Activated T-cell treated with anti-CD3 and anti-CD28 coated beads, Interleukin-2, amount 50 U/mL, for 1 hour (primary cell): ENCODE measurements around the gene ANKRD30B.
"Not testable (repeated sequence)": the region's sequence is repeated elsewhere in the genome, so short reads cannot be mapped to it uniquely, and the experiment has no call there.

ENCODE experiments used
- DNase-seq: peaks from one replicate; pipeline ENCODE4 v3.0.0-alpha.2; 2020

The ANKRD30B gene, protein sequence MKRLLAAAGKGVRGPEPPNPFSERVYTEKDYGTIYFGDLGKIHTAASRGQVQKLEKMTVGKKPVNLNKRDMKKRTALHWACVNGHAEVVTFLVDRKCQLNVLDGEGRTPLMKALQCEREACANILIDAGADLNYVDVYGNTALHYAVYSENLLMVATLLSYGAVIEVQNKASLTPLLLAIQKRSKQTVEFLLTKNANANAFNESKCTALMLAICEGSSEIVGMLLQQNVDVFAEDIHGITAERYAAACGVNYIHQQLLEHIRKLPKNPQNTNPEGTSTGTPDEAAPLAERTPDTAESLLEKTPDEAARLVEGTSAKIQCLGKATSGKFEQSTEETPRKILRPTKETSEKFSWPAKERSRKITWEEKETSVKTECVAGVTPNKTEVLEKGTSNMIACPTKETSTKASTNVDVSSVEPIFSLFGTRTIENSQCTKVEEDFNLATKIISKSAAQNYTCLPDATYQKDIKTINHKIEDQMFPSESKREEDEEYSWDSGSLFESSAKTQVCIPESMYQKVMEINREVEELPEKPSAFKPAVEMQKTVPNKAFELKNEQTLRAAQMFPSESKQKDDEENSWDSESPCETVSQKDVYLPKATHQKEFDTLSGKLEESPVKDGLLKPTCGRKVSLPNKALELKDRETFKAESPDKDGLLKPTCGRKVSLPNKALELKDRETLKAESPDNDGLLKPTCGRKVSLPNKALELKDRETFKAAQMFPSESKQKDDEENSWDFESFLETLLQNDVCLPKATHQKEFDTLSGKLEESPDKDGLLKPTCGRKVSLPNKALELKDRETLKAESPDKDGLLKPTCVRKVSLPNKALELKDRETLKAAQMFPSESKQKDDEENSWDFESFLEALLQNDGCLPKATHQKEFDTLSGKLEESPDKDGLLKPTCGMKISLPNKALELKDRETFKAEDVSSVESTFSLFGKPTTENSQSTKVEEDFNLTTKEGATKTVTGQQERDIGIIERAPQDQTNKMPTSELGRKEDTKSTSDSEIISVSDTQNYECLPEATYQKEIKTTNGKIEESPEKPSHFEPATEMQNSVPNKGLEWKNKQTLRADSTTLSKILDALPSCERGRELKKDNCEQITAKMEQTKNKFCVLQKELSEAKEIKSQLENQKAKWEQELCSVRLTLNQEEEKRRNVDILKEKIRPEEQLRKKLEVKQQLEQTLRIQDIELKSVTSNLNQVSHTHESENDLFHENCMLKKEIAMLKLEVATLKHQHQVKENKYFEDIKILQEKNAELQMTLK (N-terminal part only)

DNA sequence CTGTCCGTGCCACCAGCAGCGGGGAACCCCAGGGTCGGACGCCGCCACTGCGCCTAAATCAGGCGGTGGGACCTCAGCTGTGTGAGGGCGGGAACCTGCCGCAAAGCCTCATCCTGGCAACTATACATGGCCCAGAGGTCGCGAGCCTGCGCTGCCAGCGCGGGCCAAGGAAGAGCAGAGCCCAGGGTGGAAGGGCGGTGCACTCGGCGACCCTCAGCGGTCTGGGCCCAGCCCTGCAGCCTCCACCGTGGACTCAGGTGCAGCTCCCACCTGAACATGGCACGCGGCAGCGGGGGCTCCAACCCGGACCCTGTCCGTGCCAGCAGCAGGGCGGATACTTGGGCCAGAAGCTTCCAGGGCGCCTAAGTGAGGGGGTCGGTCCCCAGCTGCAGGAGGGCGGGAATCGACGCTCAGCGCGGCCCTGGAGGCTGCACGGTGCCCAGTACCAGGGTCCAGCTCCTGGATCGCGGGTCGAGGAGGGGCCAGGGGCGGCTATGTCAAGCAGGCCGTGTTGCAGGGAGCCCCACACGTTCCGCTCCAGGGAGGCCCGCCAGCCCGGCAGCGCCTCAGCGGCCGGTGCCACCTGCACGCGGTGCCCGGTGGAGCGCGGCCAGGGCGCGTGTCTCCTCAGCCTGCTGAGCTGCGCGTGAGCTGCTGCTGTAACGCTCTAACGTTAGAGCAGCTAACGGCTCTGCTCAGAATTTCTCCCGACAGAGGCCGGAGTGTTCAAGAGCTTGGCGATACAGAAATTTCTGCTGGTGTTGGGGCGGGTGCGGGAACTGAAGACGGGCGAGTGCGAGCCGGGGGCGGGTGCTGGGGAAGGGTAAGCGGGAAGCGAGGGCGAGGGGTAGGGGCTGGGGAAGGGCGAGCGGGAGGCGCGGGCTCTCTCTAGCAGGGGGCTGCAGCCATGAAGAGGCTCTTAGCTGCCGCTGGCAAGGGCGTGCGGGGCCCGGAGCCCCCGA lies at the start of gene ANKRD30B:
Gene ANKRD30B (plus strand): TSS at position 660 of the 962 bp plus-strand sequence. CDS start 248 bp downstream, at position 908.
- DNase-seq: no peak

DNA sequence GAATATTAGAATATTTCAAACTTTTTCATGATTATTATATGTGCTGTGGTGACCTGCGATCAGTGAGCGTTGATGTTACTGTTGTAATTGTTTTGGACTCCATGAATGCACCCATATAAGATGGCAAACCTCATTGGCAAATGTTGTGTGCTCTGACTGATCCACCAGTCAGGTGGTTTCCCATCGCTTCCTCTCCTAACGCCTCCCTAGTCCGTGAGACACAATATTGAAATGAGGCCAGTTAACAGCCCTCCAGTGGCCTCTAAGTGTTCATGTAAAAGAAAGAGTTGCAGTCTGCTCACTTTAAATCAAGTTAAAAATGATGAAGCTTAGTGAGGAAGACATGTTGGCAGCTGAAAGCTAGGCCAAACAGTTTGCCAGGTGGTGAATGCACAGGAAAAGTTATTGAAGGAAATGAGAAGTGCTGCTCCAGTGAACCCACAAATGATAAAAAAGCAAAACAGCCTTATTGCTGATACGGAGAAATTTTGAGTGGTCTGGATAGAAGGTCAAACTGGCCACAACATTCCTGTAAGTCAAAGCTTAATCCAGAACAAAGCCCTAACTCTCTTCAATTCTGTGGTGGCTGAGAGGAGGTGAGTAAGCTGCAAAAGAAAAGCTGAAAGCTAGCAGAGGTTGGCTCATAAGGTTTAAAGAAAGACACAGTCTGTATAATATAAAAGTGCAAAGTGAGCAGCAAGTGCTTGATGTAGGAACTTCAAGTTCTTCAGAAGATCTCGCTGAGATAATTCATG lies 46.5 kb upstream of the ANKRD30B start:
- DNase-seq: not testable (repeated sequence)

DNA sequence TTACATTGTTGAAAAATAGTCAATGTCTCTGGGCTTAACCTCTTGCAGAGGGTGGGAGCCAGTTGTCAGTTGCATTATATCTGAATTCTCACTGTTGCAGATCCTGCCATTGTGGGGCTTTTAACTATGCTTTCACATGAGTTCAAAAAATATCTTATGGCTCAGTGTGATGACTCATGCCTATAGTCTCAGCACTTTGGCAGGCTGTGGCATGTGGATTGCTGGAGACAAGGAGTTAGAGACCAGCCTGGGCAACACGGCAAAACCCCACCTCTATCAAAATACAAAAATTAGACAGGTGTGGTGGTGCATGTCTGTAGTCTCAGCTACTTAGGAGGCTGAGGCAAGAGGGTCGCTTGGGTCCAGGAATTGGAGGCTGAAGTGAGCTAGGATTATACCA lies 38.2 kb upstream of the ANKRD30B start:
- DNase-seq: not testable (repeated sequence)

DNA sequence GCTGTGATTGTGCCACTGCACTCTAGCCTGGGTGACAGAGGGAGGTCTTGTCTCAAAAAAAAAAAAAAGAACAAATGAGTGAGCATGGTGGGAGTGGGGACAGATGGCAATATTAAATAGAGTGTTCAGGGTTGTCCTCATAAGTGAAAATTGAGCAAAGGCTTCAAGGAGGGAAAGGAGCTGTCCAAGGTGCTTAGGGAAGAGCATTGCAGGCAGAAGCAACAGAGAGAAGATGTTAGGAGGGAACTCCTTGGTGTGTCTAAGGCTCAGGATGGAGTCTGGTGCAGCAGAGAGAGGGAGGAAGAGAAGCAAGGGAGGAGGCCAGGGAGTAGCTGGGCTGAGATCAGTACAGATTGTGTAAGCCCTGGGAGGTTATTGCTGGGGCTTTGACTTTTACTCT lies 26.4 kb upstream of the ANKRD30B start:
- not testable (repeated sequence) for DNase-seq

DNA sequence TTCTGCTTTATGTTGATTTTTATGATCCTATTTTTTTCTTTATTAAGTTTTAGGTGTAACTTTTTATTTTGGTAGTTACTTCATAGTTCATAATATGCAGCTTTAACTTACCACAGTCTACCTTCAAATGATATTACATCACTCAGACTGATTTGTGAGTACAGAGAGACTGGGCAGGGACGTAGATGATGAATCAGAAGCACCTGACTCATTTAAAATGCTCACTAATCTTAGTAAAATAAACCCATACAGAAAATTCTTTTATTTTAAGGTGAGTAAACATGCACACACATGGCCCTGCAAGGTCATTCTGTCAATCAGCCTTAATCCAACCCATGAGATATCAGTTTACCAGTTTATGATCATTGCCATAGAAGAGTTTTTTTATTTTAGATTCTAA lies 8.9 kb upstream of the ANKRD30B start:
- not testable (repeated sequence) for DNase-seq

DNA sequence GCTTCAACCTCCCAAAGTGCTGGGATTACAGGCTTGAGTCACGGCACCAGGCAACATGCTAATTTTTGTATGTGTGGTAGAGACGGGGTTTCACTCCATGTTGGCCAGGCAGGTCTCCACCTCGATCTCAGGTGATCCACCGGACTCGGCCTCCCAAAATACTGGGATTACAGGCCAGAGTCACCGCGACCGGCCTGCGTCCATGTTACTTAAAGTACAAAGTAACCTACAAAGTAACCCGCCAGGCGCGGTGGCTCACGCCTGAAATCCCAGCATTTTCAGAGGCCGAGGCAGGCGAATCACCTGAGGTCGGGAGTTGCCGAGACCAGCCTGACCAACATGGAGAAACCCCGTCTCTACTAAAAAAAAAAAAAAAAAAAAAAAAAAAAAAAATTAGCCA lies 1.1 kb upstream of the ANKRD30B start:
- no peak for DNase-seq

DNA sequence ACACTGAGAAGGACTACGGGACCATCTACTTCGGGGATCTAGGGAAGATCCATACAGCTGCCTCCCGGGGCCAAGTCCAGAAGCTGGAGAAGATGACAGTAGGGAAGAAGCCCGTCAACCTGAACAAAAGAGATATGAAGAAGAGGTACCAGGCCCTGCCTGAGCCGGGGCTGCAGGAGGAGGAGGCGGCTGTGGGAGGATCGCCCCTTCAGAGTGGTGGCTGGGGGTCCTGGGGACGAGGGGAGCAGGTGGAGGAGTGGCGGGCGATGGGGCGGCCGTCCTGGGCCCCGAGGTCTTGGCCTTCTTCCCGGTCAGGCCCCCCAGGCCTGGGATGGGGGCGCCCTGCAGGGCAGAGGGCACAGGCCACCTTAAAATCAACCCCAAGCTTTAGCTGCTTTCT lies 524 bp downstream of the ANKRD30B start:
- DNase-seq: no peak

DNA sequence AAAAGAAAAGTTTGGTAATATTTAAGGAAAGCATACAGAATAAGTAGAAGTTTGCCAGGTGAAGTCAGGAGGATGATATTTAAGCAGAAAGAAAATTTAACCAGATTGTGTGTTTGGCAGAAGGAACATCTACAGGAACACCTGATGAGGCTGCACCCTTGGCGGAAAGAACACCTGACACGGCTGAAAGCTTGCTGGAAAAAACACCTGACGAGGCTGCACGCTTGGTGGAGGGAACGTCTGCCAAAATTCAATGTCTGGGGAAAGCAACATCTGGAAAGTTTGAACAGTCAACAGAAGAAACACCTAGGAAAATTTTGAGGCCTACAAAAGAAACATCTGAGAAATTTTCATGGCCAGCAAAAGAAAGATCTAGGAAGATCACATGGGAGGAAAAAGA lies 15.6 kb downstream of the ANKRD30B start:
- not testable (repeated sequence) for DNase-seq

DNA sequence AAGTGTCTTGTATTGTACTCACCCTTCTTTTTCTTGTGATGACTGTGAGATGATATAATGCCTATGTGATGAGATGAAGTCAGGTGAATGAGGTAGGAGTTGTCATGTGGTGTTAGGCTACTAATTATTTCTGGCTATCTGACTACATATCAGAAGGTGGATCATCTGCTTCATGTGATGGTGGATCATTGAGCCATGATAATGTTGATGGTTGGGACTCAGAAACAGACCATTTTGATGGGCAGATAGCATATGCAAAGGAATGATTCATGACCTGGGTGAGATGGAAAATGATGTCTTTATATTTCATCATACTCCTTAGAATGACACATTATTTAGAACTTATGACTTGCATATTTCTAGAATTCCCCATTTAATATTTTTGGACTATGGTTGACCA lies 19.5 kb downstream of the ANKRD30B start:
- no peak for DNase-seq

DNA sequence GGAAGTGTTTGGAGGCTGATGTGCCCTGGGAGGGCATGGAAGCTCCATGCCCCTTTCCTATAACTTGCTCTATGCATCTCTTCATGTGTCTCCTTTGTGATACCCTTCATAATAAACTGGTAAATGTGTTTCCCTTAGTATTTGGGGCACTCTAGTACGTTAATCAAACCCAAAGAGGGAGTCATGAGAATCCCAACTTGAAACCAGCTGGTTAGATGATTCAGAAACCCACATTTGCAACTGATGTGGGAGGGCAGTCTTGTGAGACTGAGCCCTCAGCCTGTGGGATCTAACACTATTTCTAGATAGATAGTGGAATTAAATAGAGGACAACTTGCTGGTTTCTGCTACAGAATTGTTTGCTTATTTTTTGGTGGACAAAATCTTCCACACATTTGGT lies 20.3 kb downstream of the ANKRD30B start:
- DNase-seq: no peak

DNA sequence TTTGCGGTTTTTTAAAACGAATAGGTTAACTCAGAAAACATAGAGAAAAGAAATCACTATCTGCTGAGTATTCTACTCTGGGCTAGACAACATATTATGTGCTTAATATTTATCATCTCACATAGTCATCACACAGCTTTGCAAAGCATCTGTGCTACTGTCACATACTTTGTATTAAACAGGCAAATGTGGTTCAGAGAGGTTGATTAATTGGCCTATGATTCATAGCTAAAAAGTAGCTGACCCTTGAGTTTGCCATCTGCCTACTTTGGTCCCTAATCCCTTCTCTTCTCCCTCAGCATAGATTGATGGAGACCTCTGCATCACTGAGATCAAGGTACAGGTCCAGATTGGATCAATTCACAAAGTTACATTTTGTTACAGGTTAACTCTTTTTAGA lies 21.4 kb downstream of the ANKRD30B start:
- no peak for DNase-seq

DNA sequence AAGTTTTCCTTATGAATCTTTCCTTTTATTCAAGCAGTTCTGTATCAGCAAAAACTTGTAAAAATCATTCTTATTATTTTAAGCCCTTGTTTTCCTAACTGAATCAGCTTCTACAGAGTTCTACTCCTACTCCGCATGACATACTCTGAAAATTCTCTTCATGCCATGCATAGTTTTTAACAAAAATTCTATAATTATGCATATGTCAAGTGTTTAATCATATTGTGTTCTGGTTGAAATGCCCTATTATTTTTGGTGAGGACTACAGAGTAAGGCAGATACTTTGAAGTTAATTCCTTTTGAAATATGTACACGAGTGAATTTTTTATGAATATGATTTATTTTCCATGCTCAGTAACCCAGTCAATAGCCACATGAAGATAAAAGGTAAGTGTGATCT lies 28.8 kb downstream of the ANKRD30B start:
- no peak for DNase-seq

DNA sequence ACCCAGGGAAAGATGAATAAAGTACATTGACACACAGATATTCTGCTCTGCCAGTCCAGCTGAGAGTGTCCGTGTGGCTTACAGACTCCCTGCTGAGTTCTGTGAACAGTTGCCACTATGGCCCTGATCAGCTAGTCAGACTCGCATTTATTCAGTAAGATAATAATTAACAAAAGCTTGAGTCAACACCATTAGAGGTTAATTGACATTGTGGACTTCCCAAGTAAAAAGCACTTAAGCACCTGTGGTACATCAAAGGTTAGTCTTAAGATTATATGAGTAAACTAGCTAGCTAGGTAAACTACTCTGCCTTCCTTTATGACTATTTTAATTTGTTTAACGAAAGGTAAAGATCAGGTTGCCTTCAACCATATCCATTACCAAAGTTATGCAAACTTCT lies 33.7 kb downstream of the ANKRD30B start:
- DNase-seq: no peak

DNA sequence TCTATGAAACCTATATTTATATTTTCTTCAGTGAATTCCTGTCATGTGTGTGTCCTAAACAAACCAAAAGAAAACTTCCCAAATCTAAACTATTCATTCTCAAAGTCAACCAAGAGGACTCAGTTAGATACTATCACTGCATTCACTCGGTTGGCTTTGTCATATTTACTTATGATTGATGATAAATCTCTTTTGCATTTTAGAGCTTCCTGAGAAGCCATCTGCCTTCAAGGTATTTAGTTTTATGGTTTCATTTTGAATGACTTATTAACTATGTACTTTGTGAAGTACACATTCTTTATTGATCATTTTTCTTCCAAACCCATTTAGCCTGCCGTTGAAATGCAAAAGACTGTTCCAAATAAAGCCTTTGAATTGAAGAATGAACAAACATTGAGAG lies 36.2 kb downstream of the ANKRD30B start:
- DNase-seq: no peak

DNA sequence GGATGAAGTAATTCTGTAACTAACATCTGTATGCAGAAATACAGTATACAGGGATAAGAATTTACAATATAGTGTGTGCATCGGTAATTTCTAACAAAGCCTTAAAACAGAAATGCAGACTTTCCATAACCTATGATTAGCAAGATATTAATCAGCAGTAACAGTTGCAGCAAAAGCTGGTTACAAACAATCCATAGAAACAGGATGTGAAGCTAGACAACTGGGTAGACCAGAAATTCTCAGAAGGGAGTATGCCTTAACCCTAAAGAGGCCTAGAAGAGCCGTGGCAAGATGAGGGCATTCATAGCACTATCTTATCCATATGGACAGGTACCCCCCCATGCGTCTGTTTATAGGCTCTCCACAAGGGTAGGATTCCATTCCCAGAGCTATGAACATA lies 48.9 kb downstream of the ANKRD30B start:
- DNase-seq: not testable (repeated sequence)

DNA sequence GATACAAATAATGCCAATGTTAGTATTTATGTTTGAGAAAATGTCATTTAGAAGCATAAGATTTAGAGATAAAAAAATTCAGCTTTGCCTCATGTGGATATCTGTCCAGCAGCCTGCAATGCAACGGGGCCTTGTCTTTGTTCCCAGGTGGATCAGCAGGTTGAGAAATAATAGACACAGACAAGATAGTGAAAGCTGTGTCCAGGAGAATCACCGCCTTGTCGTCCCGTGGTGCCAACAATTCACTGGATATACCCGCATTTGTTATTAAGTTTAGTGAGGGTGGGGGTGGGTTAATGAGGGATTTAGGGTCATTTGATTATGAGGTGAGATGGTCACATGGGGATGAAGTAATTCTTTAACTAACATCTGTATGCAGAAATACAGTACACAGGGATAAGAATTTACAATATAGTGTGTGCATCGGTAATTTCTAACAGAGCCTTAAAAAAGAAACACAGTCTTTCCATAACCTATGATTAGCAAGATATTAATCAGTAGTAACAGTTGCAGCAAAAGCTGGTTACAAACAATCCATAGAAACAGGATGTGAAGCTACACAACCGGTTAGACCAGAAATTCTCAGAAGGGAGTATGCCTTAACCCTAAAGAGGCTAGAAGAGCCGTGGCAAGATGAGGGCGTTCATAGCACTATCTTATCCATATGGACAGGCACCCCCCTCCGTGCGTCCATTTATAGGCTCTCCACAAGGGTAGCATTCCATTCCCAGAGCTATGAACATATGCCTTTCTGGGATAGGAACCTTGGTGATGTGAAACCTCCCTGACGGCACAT lies 50.2 kb downstream of the ANKRD30B start:
- DNase-seq: not testable (repeated sequence)

DNA sequence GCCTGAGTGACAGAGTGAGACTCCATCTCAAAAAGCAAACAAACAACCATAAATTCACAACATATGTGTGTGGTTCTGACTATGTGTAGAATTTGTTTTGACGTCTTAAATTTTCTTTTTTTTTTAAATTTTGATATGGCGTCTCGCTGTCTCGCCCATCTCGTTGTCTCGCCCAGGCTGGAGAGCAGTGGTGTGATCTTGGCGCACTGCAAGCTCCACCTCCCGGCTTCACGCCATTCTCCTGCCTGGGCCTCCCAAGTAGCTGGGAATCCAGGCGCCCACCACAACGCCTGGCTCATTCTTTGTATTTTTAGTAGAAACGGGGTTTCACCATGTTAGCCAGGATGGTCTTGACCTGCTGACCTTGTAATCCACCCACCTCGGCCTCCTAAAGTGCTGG lies 63.1 kb downstream of the ANKRD30B start:
- not testable (repeated sequence) for DNase-seq

DNA sequence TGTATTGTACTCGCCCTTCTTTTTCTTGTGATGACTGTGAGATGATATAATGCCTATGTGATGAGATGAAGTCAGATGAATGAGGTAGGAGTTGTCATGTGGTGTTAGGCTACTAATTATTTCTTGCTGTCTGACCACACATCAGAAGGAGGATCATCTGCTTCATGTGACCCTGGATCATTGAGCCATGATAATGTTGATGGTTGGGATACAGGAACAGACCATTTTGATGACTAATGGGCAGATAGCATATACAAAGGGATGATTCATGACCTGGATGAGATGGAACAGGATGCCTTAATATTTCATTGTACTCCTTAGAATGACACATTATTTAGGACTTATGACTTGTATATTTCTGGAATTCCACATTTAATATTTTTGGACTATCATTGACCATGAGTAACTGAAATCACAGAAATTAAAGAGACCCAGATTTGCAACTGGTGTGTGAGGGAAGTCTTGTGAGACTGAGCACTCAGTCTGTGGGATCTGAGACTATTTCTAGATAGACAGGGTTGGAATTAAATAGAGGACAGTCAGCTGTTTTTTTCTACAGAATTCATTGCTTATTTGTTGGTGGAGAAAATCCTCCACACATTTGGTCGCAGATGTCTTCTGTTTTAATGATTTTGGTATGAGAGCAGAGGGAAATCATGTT lies 79.1 kb downstream of the ANKRD30B start:
- not testable (repeated sequence) for DNase-seq

DNA sequence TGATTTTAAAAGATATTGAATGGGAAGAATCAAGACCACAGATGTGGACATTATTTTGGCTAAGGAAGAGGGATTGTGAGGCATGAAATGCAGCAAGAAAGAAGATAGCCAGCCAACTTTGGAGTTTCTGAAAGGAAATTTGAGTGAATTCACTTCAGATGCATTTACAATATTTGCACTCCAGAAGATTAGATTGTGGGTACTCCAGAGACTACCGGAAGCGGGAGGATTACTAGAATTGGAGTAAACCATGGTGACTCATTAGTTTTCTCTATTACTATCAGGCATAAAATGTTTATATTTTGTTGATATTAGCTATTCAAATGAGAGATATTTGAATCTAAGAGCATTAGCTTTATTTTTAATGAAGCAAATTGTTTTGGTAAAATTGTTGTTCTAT lies 93.6 kb downstream of the ANKRD30B start:
- not testable (repeated sequence) for DNase-seq

DNA sequence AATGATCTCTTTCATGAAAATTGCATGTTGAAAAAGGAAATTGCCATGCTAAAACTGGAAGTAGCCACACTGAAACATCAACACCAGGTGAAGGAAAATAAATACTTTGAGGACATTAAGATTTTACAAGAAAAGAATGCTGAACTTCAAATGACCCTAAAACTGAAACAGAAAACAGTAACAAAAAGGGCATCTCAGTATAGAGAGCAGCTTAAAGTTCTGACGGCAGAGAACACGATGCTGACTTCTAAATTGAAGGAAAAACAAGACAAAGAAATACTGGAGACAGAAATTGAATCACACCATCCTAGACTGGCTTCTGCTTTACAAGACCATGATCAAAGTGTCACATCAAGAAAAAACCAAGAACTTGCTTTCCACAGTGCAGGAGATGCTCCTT lies 103.6 kb downstream of the ANKRD30B start:
- DNase-seq: not testable (repeated sequence)
